GM19099 (cell line): ENCODE data around the gene RNF213.

Experiments used
- POLR2A ChIP-seq: IDR thresholded peaks from 3 replicates; pipeline ENCODE4 v1.6.1; 2011; ENCODE audit warnings: low read depth; ENCODE audit not compliant: insufficient read length; ENCODE audit errors: extremely low read depth

RNF213 gene

GRCh38 chr17:80260791-80261158 is at the start of gene RNF213:
Gene RNF213, plus strand, starts transcription at chr17:80260852. Its CDS starts 2,830 bp downstream, at chr17:80263682.
- TF ChIP-seq POLR2A = peak; percentile 82

GRCh38 chr17:80212109-80212508 is 48.5 kb upstream of the RNF213 start:
- TF ChIP-seq POLR2A = no peak

GRCh38 chr17:80212511-80212910 is 48.1 kb upstream of the RNF213 start:
- TF ChIP-seq POLR2A = no peak

GRCh38 chr17:80212962-80213642 is 47.5 kb upstream of the RNF213 start:
- TF ChIP-seq POLR2A = no peak

- no peak for TF ChIP-seq POLR2A
Measured at GRCh38 chr17:80213643-80213975, 47.0 kb upstream of the RNF213 start.

- no peak for TF ChIP-seq POLR2A
Measured at GRCh38 chr17:80214012-80214877, 46.4 kb upstream of the RNF213 start.

- no peak for TF ChIP-seq POLR2A
Measured at GRCh38 chr17:80214878-80215210, 45.8 kb upstream of the RNF213 start.

- TF ChIP-seq POLR2A = no peak
Measured at GRCh38 chr17:80216473-80217456, 43.9 kb upstream of the RNF213 start.

- no peak for TF ChIP-seq POLR2A
Measured at GRCh38 chr17:80217703-80218362, 42.8 kb upstream of the RNF213 start.

- TF ChIP-seq POLR2A = no peak
Measured at GRCh38 chr17:80218391-80218790, 42.3 kb upstream of the RNF213 start.

- no peak for TF ChIP-seq POLR2A
Measured at GRCh38 chr17:80219013-80219762, 41.5 kb upstream of the RNF213 start.

- peak; percentile 26 for TF ChIP-seq POLR2A
Measured at GRCh38 chr17:80219763-80220053, 40.9 kb upstream of the RNF213 start.

GRCh38 chr17:80220054-80220735 is 40.5 kb upstream of the RNF213 start, which contains the start of the genes SGSH and SLC26A11:
Gene SGSH, minus strand, starts transcription at chr17:80220333. Its CDS starts 20 bp downstream, at chr17:80220313.
Gene SLC26A11, plus strand, starts transcription at chr17:80220427. Its CDS starts 1,134 bp downstream, at chr17:80221561.
- TF ChIP-seq POLR2A = peak; percentile 30

- TF ChIP-seq POLR2A = no peak
Measured at GRCh38 chr17:80220736-80221215, 39.9 kb upstream of the RNF213 start.
